ENCODE results near the gene CLMP.
"Not testable (repeated sequence)": the region's sequence is repeated elsewhere in the genome, so short reads cannot be mapped to it uniquely, and the experiment has no call there.

CLMP gene

GRCh38 chr11:123209591-123209990 lies 14.5 kb upstream of the CLMP start:
- TF ChIP-seq GLIS3 (CRISPR knock-in tag; IDR thresholded peaks at IDR 0.05) (no peak), ZNF8 (CRISPR knock-in tag; IDR thresholded peaks at IDR 0.05) (no peak), BACH2 (CRISPR knock-in tag; IDR thresholded peaks at IDR 0.05; ENCODE audit: borderline replicate concordance) (no peak), ZFP30 (CRISPR knock-in tag; IDR thresholded peaks at IDR 0.05) (no peak), ZNF70 (CRISPR knock-in tag; IDR thresholded peaks at IDR 0.05) (no peak), TOX (CRISPR knock-in tag; IDR thresholded peaks at IDR 0.05; ENCODE audit: borderline replicate concordance) (no peak), CSRNP3 (CRISPR knock-in tag; IDR thresholded peaks at IDR 0.05) (no peak), ZC3H10 (CRISPR knock-in tag; IDR thresholded peaks at IDR 0.05) (no peak), ZNF565 (CRISPR knock-in tag; conservative IDR thresholded peaks at IDR 0.05; ENCODE audit: low read depth) (no peak), SNAI2 (CRISPR knock-in tag; IDR thresholded peaks at IDR 0.05) (no peak), CREB5 (CRISPR knock-in tag; IDR thresholded peaks at IDR 0.05; ENCODE audit: low read depth) (no peak), OSR1 (CRISPR knock-in tag; IDR thresholded peaks at IDR 0.05) (no peak)

GRCh38 chr11:123206791-123207434 lies 11.9 kb upstream of the CLMP start:
- no peak for TF ChIP-seq TCF4 (CRISPR knock-in tag; IDR thresholded peaks at IDR 0.05; ENCODE audit: borderline replicate concordance)
- 0 out of 2 replicates have a peak, but pooled peaks have one; percentile 49 for TF ChIP-seq CSDC2 (CRISPR knock-in tag; IDR thresholded peaks at IDR 0.05)
- TF ChIP-seq ZNF70 (CRISPR knock-in tag; IDR thresholded peaks at IDR 0.05) = no peak
- peak; percentile 28; the same call in 1 of the 2 replicates for TF ChIP-seq ZNF565 (CRISPR knock-in tag; conservative IDR thresholded peaks at IDR 0.05; ENCODE audit: low read depth)
- peak; percentile 70 for ATAC-seq

More at GRCh38 chr11:123209591-123209990, 14.5 kb upstream of the CLMP start:
- no peak for ATAC-seq

- not testable (repeated sequence) for ATAC-seq
Observed at GRCh38 chr11:123206055-123206454, 11.0 kb upstream of the CLMP start.

- ATAC-seq = peak; percentile 51
- no peak for TF ChIP-seq ZNF8 (CRISPR knock-in tag; IDR thresholded peaks at IDR 0.05)
- no peak for TF ChIP-seq ZNF565 (CRISPR knock-in tag; conservative IDR thresholded peaks at IDR 0.05; ENCODE audit: low read depth)
- no peak for TF ChIP-seq ESRRG (CRISPR knock-in tag; IDR thresholded peaks at IDR 0.05)
- no peak for TF ChIP-seq POU6F1 (CRISPR knock-in tag; IDR thresholded peaks at IDR 0.05; ENCODE audit: borderline replicate concordance, low read depth)
- TF ChIP-seq CSRNP3 (CRISPR knock-in tag; IDR thresholded peaks at IDR 0.05) = no peak
Observed at GRCh38 chr11:123203934-123204333, 8.9 kb upstream of the CLMP start.

GRCh38 chr11:123203471-123203870 lies 8.4 kb upstream of the CLMP start:
- TF ChIP-seq TCF4 (CRISPR knock-in tag; IDR thresholded peaks at IDR 0.05; ENCODE audit: borderline replicate concordance) (peak; percentile 53; the same call in 1 of the 2 replicates), BACH2 (CRISPR knock-in tag; IDR thresholded peaks at IDR 0.05; ENCODE audit: borderline replicate concordance) (no peak)
- no peak for ATAC-seq

All from SK-N-SH treated with all-trans-retinoic acid at 6 μM for 48 hours (cell line).